Medulla oblongata (tissue), 1 donor: Measurements from ENCODE around the gene SLC6A9.

Source experiments
- DNase-seq: peaks from one replicate; pipeline ENCODE4 v3.0.0-alpha.2; 2015; ENCODE audit errors: extremely low spot score

Gene SLC6A9

GRCh38 chr1:44029260-44029910 lies 1.9 kb downstream of the SLC6A9 start:
- DNase-seq: no peak

GRCh38 chr1:44027320-44027719 lies 3.9 kb downstream of the SLC6A9 start:
- no peak for DNase-seq

GRCh38 chr1:44025816-44026215 lies 5.4 kb downstream of the SLC6A9 start:
- no peak for DNase-seq

- DNase-seq: no peak
These were observed 6.2 kb downstream of the SLC6A9 start for GRCh38 chr1:44024903-44025525.

GRCh38 chr1:44024031-44024902 lies 7.0 kb downstream of the SLC6A9 start:
- DNase-seq: no peak

- no peak for DNase-seq
These were observed 9.5 kb downstream of the SLC6A9 start for GRCh38 chr1:44021581-44022321.

- peak; percentile 22 for DNase-seq
These were observed 10.1 kb downstream of the SLC6A9 start for GRCh38 chr1:44021156-44021555.

GRCh38 chr1:44020464-44020863 lies 10.8 kb downstream of the SLC6A9 start:
- no peak for DNase-seq

- DNase-seq: peak; percentile 79
These were observed 11.8 kb downstream of the SLC6A9 start for GRCh38 chr1:44019466-44019948.

- DNase-seq: peak; percentile 66
These were observed 14.3 kb downstream of the SLC6A9 start for GRCh38 chr1:44016890-44017400.

- peak; percentile 53 for DNase-seq
These were observed 15.0 kb downstream of the SLC6A9 start for GRCh38 chr1:44016041-44016889.

- DNase-seq: peak; percentile 60
These were observed 16.1 kb downstream of the SLC6A9 start for GRCh38 chr1:44015206-44015605.

- peak; percentile 59 for DNase-seq
These were observed 16.7 kb downstream of the SLC6A9 start for GRCh38 chr1:44014365-44015104.

GRCh38 chr1:44013949-44014348 lies 17.3 kb downstream of the SLC6A9 start:
- DNase-seq: peak; percentile 44

GRCh38 chr1:44012941-44013609 lies 18.2 kb downstream of the SLC6A9 start:
- peak; percentile 71 for DNase-seq

GRCh38 chr1:44012404-44012803 lies 18.9 kb downstream of the SLC6A9 start:
- DNase-seq: peak; percentile 55

- peak; percentile 92 for DNase-seq
These were observed 20.3 kb downstream of the SLC6A9 start for GRCh38 chr1:44010935-44011471.

GRCh38 chr1:44008259-44008658 lies 23.0 kb downstream of the SLC6A9 start:
- DNase-seq: no peak

GRCh38 chr1:44002606-44003157 lies 28.6 kb downstream of the SLC6A9 start:
- no peak for DNase-seq
